GM12878 (cell line): ENCODE results near the gene TBC1D12. TPM values are rescaled to one million over a fixed set of nuclear protein-coding genes. Genes with fewer than 3 reads are reported as not detected.

Experiments
- CEBPB ChIP-seq, 2 experiments: fragments of 150-350 bp in 1 of 2; IDR thresholded peaks; 2 replicates each; pipeline ENCODE4 v1.6.1; 2012 to 2014; ENCODE audit warnings: low read depth in 2 of 2, low read length in 2 of 2, borderline replicate concordance in 1 of 2, inconsistent platforms in 1 of 2
- CHD4 ChIP-seq: fragments of 200-600 bp; sonication (generic); IDR thresholded peaks from 2 replicates; pipeline ENCODE4 v1.6.1; 2016; ENCODE audit warnings: mild to moderate bottlenecking
- E2F4 ChIP-seq: IDR thresholded peaks from 2 replicates; pipeline ENCODE4 v1.6.1; 2012; ENCODE audit warnings: low read depth, low read length, improper control_type of control experiment
- EED ChIP-seq: sonication (generic); IDR thresholded peaks from 2 replicates; pipeline ENCODE4 v1.6.1; 2016; ENCODE audit warnings: antibody characterized with exemption, low read depth
- ESRRA ChIP-seq: IDR thresholded peaks from 2 replicates; pipeline ENCODE4 v1.6.1; 2012; ENCODE audit warnings: mild to moderate bottlenecking, low read length, improper control_type of control experiment
- GABPA ChIP-seq: IDR thresholded peaks from 2 replicates; pipeline ENCODE4 v1.6.1; 2014; ENCODE audit warnings: antibody characterized with exemption, low read depth, mild to moderate bottlenecking, inconsistent platforms
- IKZF2 ChIP-seq, 2 experiments: fragments of 450-650 bp; IDR thresholded peaks; 2 replicates each; pipeline ENCODE4 v1.6.1; 2017; ENCODE audit warnings: mild to moderate bottlenecking in 2 of 2, moderate library complexity in 2 of 2
- MTA3 ChIP-seq: IDR thresholded peaks from 2 replicates; pipeline ENCODE4 v1.6.1; 2012; ENCODE audit warnings: low read length, inconsistent platforms, borderline replicate concordance
- NR2F1 ChIP-seq: fragments of 450-650 bp; conservative IDR thresholded peaks from 2 replicates; pipeline ENCODE4 v1.6.1; 2017; ENCODE audit warnings: mild to moderate bottlenecking
- POLR2A ChIP-seq: IDR thresholded peaks from 2 replicates; pipeline ENCODE4 v1.6.1; 2011; ENCODE audit warnings: low read depth, mild to moderate bottlenecking, low read length
- SREBF1 ChIP-seq: IDR thresholded peaks from 2 replicates; pipeline ENCODE4 v1.6.1; 2012; ENCODE audit warnings: mild to moderate bottlenecking, low read length
- TARDBP ChIP-seq: IDR thresholded peaks from 2 replicates; pipeline ENCODE4 v1.6.1; 2016; ENCODE audit warnings: borderline replicate concordance
- ZNF274 ChIP-seq: IDR thresholded peaks from one replicate; pipeline ENCODE4 v1.8.0; 2011; ENCODE audit not compliant: insufficient read length, insufficient read depth
- polyA plus RNA-seq, 11 experiments: library from polyadenylated mRNA; depleted of rRNA in 4 of 11; unstranded in 6 of 11; stranded (reverse) in 5 of 11; fragments of >200 nt; fragmentation: Nextera tagmentation in 4 of 11; fragmentation: Illumina TruSeq in 1 of 11; extraction: Ambion mirVana in 4 of 11; extraction: Trizol in 1 of 11; gene quantifications; 1 replicate in 1 of 11; 2 replicates in 10 of 11; pipeline versions ENCODE4 v1.2.1 to v1.2.3, GENCODE V29; 2011 to 2016; ENCODE audit warnings: inconsistent platforms in 2 of 11, missing spikeins in 2 of 11, low read depth in 1 of 11
- total RNA-seq, 4 experiments: library from RNA; depleted of rRNA in 3 of 4; stranded (reverse); fragments of >200 nt in 3 of 4; fragmentation: Illumina TruSeq in 1 of 4; extraction: Trizol in 1 of 4; gene quantifications; 2 replicates each; pipeline versions ENCODE4 v1.2.1 to v1.2.3, GENCODE V29; 2013 to 2021
- TF ChIP-seq, protein P1 (sequence below): fragments of 450-650 bp; IDR thresholded peaks from 2 replicates; pipeline ENCODE4 v1.6.1; 2016; ENCODE audit warnings: mild to moderate bottlenecking, moderate library complexity, borderline replicate concordance
- TF ChIP-seq, protein P2 (sequence below): fragments of 450-650 bp; formaldehyde crosslinking; IDR thresholded peaks from 2 replicates; pipeline ENCODE4 v1.4.0; 2020; ENCODE audit warnings: mild to moderate bottlenecking, moderate library complexity
- TF ChIP-seq, protein P3 (sequence below): fragments of 450-650 bp; formaldehyde crosslinking; IDR thresholded peaks from 2 replicates; pipeline ENCODE4 v1.5.0; 2022; ENCODE audit warnings: mild to moderate bottlenecking, missing genetic modification characterization
- TF ChIP-seq, protein P4 (sequence below): fragments of 450-650 bp; IDR thresholded peaks from 2 replicates; pipeline ENCODE4 v1.6.1; 2014; ENCODE audit warnings: mild to moderate bottlenecking

Gene TBC1D12
- total and polyA plus RNA-seq, 10 of the 15 experiments (the other 5 are each of a cell fraction or from before 2014, with no cell fraction given): 2.6 to 7.5 (median 3.8) TPM

DNA sequence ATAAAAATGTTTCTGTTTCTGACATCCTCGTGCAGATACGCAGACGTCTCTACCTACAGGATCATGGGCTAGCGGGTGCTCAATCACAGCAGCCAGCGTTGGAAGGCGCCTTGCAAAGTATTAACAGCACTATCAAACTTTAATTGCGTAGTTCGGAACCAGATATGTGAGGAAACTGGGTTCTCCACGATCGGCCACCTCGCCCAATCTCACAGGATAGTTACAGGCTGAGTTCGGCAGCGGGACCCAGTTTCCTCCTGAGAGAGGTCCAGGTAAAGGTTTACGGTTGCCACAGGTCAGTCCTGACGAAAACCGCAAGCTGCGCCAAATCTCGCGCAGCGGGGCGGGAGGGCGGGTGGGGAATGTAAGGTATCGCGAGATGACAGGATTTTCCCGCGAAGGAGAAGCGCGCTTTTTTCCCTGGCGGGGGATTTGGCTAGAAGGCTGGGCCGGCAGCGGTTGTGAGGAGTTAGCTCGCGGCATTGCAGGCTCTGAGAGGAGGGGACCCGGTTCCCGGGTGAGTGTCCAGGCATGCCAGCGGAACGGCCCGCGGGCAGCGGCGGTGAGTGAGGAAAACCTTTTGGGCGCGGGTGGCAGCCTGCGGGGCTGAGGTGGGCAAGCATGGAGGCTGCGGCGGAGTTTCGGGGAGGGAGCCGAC, 143.2 kb downstream of the TBC1D12 start, which contains the start of gene HELLS (continued):
- TF ChIP-seq, protein P1, sequence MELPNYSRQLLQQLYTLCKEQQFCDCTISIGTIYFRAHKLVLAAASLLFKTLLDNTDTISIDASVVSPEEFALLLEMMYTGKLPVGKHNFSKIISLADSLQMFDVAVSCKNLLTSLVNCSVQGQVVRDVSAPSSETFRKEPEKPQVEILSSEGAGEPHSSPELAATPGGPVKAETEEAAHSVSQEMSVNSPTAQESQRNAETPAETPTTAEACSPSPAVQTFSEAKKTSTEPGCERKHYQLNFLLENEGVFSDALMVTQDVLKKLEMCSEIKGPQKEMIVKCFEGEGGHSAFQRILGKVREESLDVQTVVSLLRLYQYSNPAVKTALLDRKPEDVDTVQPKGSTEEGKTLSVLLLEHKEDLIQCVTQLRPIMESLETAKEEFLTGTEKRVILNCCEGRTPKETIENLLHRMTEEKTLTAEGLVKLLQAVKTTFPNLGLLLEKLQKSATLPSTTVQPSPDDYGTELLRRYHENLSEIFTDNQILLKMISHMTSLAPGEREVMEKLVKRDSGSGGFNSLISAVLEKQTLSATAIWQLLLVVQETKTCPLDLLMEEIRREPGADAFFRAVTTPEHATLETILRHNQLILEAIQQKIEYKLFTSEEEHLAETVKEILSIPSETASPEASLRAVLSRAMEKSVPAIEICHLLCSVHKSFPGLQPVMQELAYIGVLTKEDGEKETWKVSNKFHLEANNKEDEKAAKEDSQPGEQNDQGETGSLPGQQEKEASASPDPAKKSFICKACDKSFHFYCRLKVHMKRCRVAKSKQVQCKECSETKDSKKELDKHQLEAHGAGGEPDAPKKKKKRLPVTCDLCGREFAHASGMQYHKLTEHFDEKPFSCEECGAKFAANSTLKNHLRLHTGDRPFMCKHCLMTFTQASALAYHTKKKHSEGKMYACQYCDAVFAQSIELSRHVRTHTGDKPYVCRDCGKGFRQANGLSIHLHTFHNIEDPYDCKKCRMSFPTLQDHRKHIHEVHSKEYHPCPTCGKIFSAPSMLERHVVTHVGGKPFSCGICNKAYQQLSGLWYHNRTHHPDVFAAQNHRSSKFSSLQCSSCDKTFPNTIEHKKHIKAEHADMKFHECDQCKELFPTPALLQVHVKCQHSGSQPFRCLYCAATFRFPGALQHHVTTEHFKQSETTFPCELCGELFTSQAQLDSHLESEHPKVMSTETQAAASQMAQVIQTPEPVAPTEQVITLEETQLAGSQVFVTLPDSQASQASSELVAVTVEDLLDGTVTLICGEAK: no peak
- TF ChIP-seq MTA3 (no peak), CEBPB (IDR thresholded peaks at IDR 0.05; ENCODE audit: borderline replicate concordance in 1 of 2, low read depth in 2 of 2, low read length in 2 of 2) (no peak), POLR2A (peak; percentile 87), GABPA (no peak), ZNF274 (no peak), TARDBP (0 out of 2 replicates have a peak, but pooled peaks have one; percentile 22), IKZF2 (IDR thresholded peaks at IDR 0.05) (0 out of 4 replicates have a peak, but pooled peaks of 1 of the 2 experiments have one; percentile 10), NR2F1 (peak; percentile 38; the same call in 1 of the 2 replicates), CHD4 (no peak), EED (peak; percentile 48; the same call in 1 of the 2 replicates), SREBF1 (peak; percentile 20; the same call in 1 of the 2 replicates), E2F4 (peak; percentile 86), ESRRA (no peak)
- TF ChIP-seq, protein P2, sequence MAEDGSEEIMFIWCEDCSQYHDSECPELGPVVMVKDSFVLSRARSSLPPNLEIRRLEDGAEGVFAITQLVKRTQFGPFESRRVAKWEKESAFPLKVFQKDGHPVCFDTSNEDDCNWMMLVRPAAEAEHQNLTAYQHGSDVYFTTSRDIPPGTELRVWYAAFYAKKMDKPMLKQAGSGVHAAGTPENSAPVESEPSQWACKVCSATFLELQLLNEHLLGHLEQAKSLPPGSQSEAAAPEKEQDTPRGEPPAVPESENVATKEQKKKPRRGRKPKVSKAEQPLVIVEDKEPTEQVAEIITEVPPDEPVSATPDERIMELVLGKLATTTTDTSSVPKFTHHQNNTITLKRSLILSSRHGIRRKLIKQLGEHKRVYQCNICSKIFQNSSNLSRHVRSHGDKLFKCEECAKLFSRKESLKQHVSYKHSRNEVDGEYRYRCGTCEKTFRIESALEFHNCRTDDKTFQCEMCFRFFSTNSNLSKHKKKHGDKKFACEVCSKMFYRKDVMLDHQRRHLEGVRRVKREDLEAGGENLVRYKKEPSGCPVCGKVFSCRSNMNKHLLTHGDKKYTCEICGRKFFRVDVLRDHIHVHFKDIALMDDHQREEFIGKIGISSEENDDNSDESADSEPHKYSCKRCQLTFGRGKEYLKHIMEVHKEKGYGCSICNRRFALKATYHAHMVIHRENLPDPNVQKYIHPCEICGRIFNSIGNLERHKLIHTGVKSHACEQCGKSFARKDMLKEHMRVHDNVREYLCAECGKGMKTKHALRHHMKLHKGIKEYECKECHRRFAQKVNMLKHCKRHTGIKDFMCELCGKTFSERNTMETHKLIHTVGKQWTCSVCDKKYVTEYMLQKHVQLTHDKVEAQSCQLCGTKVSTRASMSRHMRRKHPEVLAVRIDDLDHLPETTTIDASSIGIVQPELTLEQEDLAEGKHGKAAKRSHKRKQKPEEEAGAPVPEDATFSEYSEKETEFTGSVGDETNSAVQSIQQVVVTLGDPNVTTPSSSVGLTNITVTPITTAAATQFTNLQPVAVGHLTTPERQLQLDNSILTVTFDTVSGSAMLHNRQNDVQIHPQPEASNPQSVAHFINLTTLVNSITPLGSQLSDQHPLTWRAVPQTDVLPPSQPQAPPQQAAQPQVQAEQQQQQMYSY (CRISPR knock-in tag): no peak
- TF ChIP-seq, protein P3, sequence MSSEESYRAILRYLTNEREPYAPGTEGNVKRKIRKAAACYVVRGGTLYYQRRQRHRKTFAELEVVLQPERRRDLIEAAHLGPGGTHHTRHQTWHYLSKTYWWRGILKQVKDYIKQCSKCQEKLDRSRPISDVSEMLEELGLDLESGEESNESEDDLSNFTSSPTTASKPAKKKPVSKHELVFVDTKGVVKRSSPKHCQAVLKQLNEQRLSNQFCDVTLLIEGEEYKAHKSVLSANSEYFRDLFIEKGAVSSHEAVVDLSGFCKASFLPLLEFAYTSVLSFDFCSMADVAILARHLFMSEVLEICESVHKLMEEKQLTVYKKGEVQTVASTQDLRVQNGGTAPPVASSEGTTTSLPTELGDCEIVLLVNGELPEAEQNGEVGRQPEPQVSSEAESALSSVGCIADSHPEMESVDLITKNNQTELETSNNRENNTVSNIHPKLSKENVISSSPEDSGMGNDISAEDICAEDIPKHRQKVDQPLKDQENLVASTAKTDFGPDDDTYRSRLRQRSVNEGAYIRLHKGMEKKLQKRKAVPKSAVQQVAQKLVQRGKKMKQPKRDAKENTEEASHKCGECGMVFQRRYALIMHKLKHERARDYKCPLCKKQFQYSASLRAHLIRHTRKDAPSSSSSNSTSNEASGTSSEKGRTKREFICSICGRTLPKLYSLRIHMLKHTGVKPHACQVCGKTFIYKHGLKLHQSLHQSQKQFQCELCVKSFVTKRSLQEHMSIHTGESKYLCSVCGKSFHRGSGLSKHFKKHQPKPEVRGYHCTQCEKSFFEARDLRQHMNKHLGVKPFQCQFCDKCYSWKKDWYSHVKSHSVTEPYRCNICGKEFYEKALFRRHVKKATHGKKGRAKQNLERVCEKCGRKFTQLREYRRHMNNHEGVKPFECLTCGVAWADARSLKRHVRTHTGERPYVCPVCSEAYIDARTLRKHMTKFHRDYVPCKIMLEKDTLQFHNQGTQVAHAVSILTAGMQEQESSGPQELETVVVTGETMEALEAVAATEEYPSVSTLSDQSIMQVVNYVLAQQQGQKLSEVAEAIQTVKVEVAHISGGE (CRISPR knock-in tag): no peak
- TF ChIP-seq, protein P4, sequence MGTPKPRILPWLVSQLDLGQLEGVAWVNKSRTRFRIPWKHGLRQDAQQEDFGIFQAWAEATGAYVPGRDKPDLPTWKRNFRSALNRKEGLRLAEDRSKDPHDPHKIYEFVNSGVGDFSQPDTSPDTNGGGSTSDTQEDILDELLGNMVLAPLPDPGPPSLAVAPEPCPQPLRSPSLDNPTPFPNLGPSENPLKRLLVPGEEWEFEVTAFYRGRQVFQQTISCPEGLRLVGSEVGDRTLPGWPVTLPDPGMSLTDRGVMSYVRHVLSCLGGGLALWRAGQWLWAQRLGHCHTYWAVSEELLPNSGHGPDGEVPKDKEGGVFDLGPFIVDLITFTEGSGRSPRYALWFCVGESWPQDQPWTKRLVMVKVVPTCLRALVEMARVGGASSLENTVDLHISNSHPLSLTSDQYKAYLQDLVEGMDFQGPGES: no peak
